Fibroblast of lung (primary cell): ENCODE results near the gene PPP1R12A. TPM values are rescaled to one million over a fixed set of nuclear protein-coding genes. Genes with fewer than 3 reads are reported as not detected.

ENCODE experiments used
- DNase-seq, 2 donors: peaks; one replicate each; pipeline versions ENCODE4 v3.0.0 to v3.0.0-alpha.2; 2010; ENCODE audit warnings: low read depth in 2 of 2
- H2AFZ ChIP-seq: 2 replicates; pipeline ENCODE4 v1.5.1; 2012; ENCODE audit warnings: low read length, control low read depth, inconsistent platforms
- H3K27ac ChIP-seq: 2 replicates; pipeline ENCODE4 v1.5.1; 2011; ENCODE audit warnings: low read length, control low read depth; ENCODE audit not compliant: insufficient read depth
- H3K27me3 ChIP-seq: 2 replicates; pipeline ENCODE4 v1.5.1; 2011; ENCODE audit warnings: mild to moderate bottlenecking, low read length; ENCODE audit not compliant: control insufficient read depth, insufficient read depth
- H3K36me3 ChIP-seq: 2 replicates; pipeline ENCODE4 v1.5.1; 2011; ENCODE audit warnings: low read length; ENCODE audit not compliant: control insufficient read depth, insufficient read depth
- H3K4me1 ChIP-seq: 2 replicates; pipeline ENCODE4 v1.5.1; 2011; ENCODE audit warnings: low read length; ENCODE audit not compliant: control insufficient read depth, insufficient read depth; ENCODE audit errors: extremely low read depth
- H3K4me2 ChIP-seq: 2 replicates; pipeline ENCODE4 v1.5.1; 2011; ENCODE audit warnings: low read length, control low read depth; ENCODE audit not compliant: insufficient read depth; ENCODE audit errors: extremely low read depth
- H3K4me3 ChIP-seq, 4 experiments: fragments of 200-600 bp in 1 of 4; sonication (generic) in 1 of 4; replicated peaks in 1 of 4; 2 replicates each; pipeline ENCODE4 v1.5.1; 2011 to 2016; ENCODE audit warnings: low read length in 4 of 4, low read depth in 3 of 4, mild to moderate bottlenecking in 3 of 4, control low read depth in 2 of 4, inconsistent platforms in 1 of 4, mixed read lengths in 1 of 4; ENCODE audit not compliant: insufficient read depth in 1 of 4; ENCODE audit errors: control extremely low read depth in 1 of 4
- H3K79me2 ChIP-seq: 2 replicates; pipeline ENCODE4 v1.5.1; 2012; ENCODE audit warnings: mild to moderate bottlenecking, low read length, inconsistent platforms; ENCODE audit not compliant: control insufficient read depth, insufficient read depth
- H3K9ac ChIP-seq: 2 replicates; pipeline ENCODE4 v1.5.1; 2011; ENCODE audit warnings: mild to moderate bottlenecking, low read length, control low read depth; ENCODE audit not compliant: insufficient read depth
- H3K9me3 ChIP-seq: 2 replicates; pipeline ENCODE4 v1.5.1; 2012; ENCODE audit warnings: low read depth, low read length; ENCODE audit not compliant: control insufficient read depth, insufficient read depth
- H4K20me1 ChIP-seq: 2 replicates; pipeline ENCODE4 v1.5.1; 2011; ENCODE audit warnings: low read length; ENCODE audit not compliant: control insufficient read depth, insufficient read depth; ENCODE audit errors: extremely low read depth
- EZH2 ChIP-seq: IDR thresholded peaks from 2 replicates; pipeline ENCODE4 v1.5.1; 2012; ENCODE audit warnings: low read length, control low read depth, mild to moderate bottlenecking; ENCODE audit errors: missing control alignments
- polyA plus RNA-seq, 2 donors: library from polyadenylated mRNA; depleted of rRNA in 1 of 2; stranded (reverse) in 1 of 2; unstranded in 1 of 2; fragments of >200 nt; gene quantifications; 2 replicates each; pipeline ENCODE4 v1.2.1, GENCODE V29; 2011 to 2012; ENCODE audit warnings: missing spikeins in 1 of 2
- total RNA-seq: library from RNA; depleted of rRNA; stranded (reverse); fragments of >200 nt; gene quantifications from 2 replicates; pipeline ENCODE4 v1.2.1, GENCODE V29; 2014
- TF ChIP-seq, protein P1 (sequence below), 2 donors: IDR thresholded peaks in 1 of 2; conservative IDR thresholded peaks in 1 of 2; 1 replicate in 1 of 2; 2 replicates in 1 of 2; pipeline ENCODE4 v1.5.1; 2011 to 2012; ENCODE audit warnings: low read length in 2 of 2, control low read depth in 1 of 2, inconsistent platforms in 1 of 2, low read depth in 1 of 2, mild to moderate bottlenecking in 1 of 2

PPP1R12A gene
- total and polyA plus RNA-seq, 2 donors (not counting 1 experiment from before 2014, with no cell fraction given) = 94.9 to 139 TPM

GRCh38 chr12:79778802-79779448 lies 156.0 kb downstream of the PPP1R12A start:
- no peaks in the 10 kb centered on the region for H4K20me1 ChIP-seq
- H3K9ac ChIP-seq = no peak overlapping the region
- H3K4me3 ChIP-seq = no peak overlapping the region
- H2AFZ ChIP-seq = no peak overlapping the region
- no peaks in the 10 kb centered on the region for H3K9me3 ChIP-seq
- H3K27ac ChIP-seq = no peak overlapping the region
- H3K4me2 ChIP-seq = no peak overlapping the region
- peaks cover 8% of the 10 kb centered on the region for H3K4me1 ChIP-seq
- H3K79me2 ChIP-seq = no peaks in the 10 kb centered on the region
- H3K27me3 ChIP-seq = no peaks in the 10 kb centered on the region
- TF ChIP-seq, protein P1, sequence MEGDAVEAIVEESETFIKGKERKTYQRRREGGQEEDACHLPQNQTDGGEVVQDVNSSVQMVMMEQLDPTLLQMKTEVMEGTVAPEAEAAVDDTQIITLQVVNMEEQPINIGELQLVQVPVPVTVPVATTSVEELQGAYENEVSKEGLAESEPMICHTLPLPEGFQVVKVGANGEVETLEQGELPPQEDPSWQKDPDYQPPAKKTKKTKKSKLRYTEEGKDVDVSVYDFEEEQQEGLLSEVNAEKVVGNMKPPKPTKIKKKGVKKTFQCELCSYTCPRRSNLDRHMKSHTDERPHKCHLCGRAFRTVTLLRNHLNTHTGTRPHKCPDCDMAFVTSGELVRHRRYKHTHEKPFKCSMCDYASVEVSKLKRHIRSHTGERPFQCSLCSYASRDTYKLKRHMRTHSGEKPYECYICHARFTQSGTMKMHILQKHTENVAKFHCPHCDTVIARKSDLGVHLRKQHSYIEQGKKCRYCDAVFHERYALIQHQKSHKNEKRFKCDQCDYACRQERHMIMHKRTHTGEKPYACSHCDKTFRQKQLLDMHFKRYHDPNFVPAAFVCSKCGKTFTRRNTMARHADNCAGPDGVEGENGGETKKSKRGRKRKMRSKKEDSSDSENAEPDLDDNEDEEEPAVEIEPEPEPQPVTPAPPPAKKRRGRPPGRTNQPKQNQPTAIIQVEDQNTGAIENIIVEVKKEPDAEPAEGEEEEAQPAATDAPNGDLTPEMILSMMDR (conservative IDR thresholded peaks at IDR 0.05 in 1 of 2, IDR thresholded peaks at IDR 0.05 in 1 of 2; ENCODE audit: low read depth in 1 of 2, low read length in 2 of 2) = no peak
- no peak for TF ChIP-seq EZH2
- H3K36me3 ChIP-seq = no peaks in the 10 kb centered on the region
- DNase-seq = no peak

- Histone ChIP-seq H3K36me3 (no peaks in the 10 kb centered on the region), H3K27ac (no peak overlapping the region), H3K4me3 (no peak overlapping the region), H3K9me3 (no peaks in the 10 kb centered on the region), H3K27me3 (no peaks in the 10 kb centered on the region), H3K4me2 (peak overlapping the region; percentile 54), H3K79me2 (no peaks in the 10 kb centered on the region), H4K20me1 (no peaks in the 10 kb centered on the region), H3K9ac (no peak overlapping the region), H2AFZ (no peak overlapping the region), H3K4me1 (peaks cover 8% of the 10 kb centered on the region)
- peak; percentile 43 to 75 for DNase-seq
- TF ChIP-seq, protein P1 (conservative IDR thresholded peaks at IDR 0.05 in 1 of 2, IDR thresholded peaks at IDR 0.05 in 1 of 2; ENCODE audit: low read depth in 1 of 2, low read length in 2 of 2) = no peak
- TF ChIP-seq EZH2 = no peak
Measured at GRCh38 chr12:79776111-79776510, 158.8 kb downstream of the PPP1R12A start.

DNA sequence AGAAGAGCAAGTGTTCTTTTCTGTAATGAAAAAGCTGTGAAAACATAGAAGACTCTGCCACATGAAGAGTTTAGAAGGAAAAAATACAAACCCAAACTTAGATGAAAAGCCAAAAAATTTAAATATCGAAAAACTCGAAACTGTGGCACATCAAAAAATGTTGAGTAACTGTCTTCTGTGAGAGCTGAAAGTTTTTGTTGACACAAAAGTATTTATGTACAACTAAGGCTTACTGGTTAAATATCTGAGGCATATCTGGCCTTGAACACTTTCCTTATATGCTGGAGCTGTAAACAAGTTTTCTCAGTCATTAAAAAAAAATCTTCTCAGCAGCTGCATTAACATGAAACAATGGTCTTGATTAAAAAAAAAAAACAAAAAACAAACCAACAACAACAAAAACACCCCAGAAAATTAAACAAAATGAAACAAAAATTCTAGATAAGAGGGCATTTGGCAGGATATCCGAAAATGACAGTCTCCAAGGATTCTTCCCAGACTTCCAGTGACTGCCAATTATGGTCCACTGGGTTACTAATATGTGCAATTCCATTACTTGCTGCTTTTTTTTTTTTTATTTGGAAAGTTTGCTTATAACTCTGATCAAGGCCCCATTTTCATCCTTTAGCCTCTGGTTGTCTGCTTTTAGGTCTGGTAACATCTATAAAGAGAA lies 159.4 kb downstream of the PPP1R12A start:
- no peak overlapping the region for H2AFZ ChIP-seq

More for the DNA sequence above, 159.4 kb downstream of the PPP1R12A start:
- no peaks in the 10 kb centered on the region for H3K9me3 ChIP-seq
- H3K9ac ChIP-seq = no peak overlapping the region
- H3K27ac ChIP-seq = no peak overlapping the region
- DNase-seq = no peak
- no peaks in the 10 kb centered on the region for H4K20me1 ChIP-seq
- no peak overlapping the region for H3K4me2 ChIP-seq
- TF ChIP-seq, protein P1 (conservative IDR thresholded peaks at IDR 0.05 in 1 of 2, IDR thresholded peaks at IDR 0.05 in 1 of 2; ENCODE audit: low read depth in 1 of 2, low read length in 2 of 2) = no peak
- TF ChIP-seq EZH2 = no peak
- H3K4me1 ChIP-seq = peaks cover 8% of the 10 kb centered on the region
- H3K36me3 ChIP-seq = no peaks in the 10 kb centered on the region
- H3K27me3 ChIP-seq = no peaks in the 10 kb centered on the region
- no peak overlapping the region for H3K4me3 ChIP-seq
- H3K79me2 ChIP-seq = no peaks in the 10 kb centered on the region
